OCI-LY7 (cell line): Measurements from ENCODE around the gene PSMD1.

ENCODE experiments used
- CTCF ChIP-seq: fragments of 200-600 bp; sonication (generic); conservative IDR thresholded peaks from 2 replicates; pipeline ENCODE4 v1.5.1; 2014; ENCODE audit warnings: mild to moderate bottlenecking, antibody characterized with exemption, low read length, moderate library complexity, mixed read lengths
- EZH2phosphoT487 ChIP-seq: fragments of 200-600 bp; sonication (generic); IDR thresholded peaks from 2 replicates; pipeline ENCODE4 v1.6.1; 2018; ENCODE audit warnings: low read depth, borderline replicate concordance, mild to moderate bottlenecking, mixed run types, antibody characterized with exemption, low read length, moderate library complexity, mixed read lengths

GRCh38 chr2:231198291-231199173 is 141.9 kb downstream of the PSMD1 start, which contains the start of gene ARMC9:
- TF ChIP-seq CTCF: no peak
- TF ChIP-seq EZH2phosphoT487: no peak
